ENCODE measurements around the gene PDP2.

DNA sequence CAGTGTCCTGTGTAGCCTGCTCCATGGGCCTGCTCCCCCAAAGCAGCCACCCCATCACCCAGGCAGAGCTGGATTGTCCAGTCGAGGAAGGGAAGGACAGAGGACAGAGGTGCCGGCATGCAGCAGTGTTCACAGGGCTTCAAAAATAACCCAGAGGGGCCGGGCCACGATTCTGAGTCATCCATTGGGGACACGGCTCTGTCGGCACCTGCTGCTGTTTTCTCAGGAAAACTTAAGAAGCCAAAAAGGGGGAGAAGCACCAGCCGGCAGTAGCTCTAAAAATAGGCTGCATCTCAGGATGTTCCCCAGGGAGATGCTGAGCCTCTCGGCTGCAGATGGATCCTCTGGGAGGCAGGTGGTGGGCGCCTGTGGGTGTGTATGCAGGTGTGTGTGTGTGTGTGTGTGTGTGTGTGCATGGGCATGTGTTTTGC lies 34.5 kb upstream of the PDP2 start:
- TF ChIP-seq, protein P1, sequence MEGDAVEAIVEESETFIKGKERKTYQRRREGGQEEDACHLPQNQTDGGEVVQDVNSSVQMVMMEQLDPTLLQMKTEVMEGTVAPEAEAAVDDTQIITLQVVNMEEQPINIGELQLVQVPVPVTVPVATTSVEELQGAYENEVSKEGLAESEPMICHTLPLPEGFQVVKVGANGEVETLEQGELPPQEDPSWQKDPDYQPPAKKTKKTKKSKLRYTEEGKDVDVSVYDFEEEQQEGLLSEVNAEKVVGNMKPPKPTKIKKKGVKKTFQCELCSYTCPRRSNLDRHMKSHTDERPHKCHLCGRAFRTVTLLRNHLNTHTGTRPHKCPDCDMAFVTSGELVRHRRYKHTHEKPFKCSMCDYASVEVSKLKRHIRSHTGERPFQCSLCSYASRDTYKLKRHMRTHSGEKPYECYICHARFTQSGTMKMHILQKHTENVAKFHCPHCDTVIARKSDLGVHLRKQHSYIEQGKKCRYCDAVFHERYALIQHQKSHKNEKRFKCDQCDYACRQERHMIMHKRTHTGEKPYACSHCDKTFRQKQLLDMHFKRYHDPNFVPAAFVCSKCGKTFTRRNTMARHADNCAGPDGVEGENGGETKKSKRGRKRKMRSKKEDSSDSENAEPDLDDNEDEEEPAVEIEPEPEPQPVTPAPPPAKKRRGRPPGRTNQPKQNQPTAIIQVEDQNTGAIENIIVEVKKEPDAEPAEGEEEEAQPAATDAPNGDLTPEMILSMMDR (IDR thresholded peaks at IDR 0.05; ENCODE audit: low read depth, low read length, poor library complexity, severe bottlenecking) = no peak
- no peak for TF ChIP-seq EZH2phosphoT487 (IDR thresholded peaks at IDR 0.05; ENCODE audit: borderline replicate concordance, low read length)
